GM12892 (cell line): ENCODE data around the gene WRNIP1.

Experiments
- DNase-seq: peaks from one replicate; pipeline ENCODE4 v3.0.0; 2011; ENCODE audit not compliant: insufficient read length
- FAIRE-seq: peaks from 2 replicates; lab custom pipeline; 2011; peaks lifted over from hg19 to GRCh38; lab: Jason Lieb, UNC
- POLR2A ChIP-seq: IDR thresholded peaks from 2 replicates; pipeline ENCODE4 v1.6.1; 2011; ENCODE audit warnings: low read depth, low read length, control low read depth
- POLR2AphosphoS5 ChIP-seq: IDR thresholded peaks from 2 replicates; pipeline ENCODE4 v1.6.1; 2011; ENCODE audit warnings: low read depth, low read length, control low read depth
- TAF1 ChIP-seq: IDR thresholded peaks from 2 replicates; pipeline ENCODE4 v1.6.1; 2011; ENCODE audit warnings: low read depth, mild to moderate bottlenecking, control low read depth, low read length, borderline replicate concordance

WRNIP1 gene

DNA sequence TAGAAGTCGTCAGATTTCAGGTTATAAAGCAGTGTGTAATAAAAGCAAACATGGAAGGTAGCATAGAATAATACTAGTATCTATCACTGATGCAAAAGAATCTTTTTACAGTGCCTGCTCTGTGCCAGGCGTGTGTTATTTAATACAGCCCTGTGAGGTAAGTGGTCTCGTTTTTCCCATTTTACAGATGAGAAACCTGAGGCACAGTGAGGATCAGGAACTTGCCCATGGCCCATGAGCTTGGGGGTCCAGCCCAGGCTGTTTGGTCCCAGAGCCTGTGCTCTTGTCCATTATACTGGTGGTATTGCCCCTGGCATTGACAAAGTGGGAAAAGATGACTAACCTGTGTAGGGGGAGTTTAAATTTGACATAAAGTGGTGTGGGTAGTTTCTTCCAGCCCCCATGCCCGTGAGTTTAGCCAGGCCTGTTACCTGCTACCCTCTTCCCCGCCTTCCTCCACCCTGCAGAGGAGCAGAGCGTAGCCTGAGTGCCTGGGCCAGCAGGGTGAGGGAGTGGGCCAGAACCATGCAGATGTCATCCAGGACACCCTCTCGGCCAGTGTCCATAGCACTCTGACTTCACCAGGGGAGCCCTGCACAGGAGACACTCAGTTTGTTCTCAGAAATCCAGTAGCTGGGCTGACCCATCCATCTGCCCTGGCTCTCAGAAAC lies 16.6 kb downstream of the WRNIP1 start:
- no peak for FAIRE-seq
- TF ChIP-seq POLR2A = no peak
- no peak for TF ChIP-seq TAF1
- DNase-seq = no peak

- no peak for TF ChIP-seq POLR2A
- TF ChIP-seq TAF1 = no peak
- no peak for TF ChIP-seq POLR2AphosphoS5
- no peak for FAIRE-seq
- DNase-seq = no peak
These were observed 17.1 kb downstream of the WRNIP1 start for GRCh38 chr6:2782356-2782708.

- DNase-seq = no peak
- TF ChIP-seq POLR2AphosphoS5 (no peak), TAF1 (no peak), POLR2A (no peak)
- FAIRE-seq = no peak
These were observed 17.6 kb downstream of the WRNIP1 start for GRCh38 chr6:2782825-2783187.

DNA sequence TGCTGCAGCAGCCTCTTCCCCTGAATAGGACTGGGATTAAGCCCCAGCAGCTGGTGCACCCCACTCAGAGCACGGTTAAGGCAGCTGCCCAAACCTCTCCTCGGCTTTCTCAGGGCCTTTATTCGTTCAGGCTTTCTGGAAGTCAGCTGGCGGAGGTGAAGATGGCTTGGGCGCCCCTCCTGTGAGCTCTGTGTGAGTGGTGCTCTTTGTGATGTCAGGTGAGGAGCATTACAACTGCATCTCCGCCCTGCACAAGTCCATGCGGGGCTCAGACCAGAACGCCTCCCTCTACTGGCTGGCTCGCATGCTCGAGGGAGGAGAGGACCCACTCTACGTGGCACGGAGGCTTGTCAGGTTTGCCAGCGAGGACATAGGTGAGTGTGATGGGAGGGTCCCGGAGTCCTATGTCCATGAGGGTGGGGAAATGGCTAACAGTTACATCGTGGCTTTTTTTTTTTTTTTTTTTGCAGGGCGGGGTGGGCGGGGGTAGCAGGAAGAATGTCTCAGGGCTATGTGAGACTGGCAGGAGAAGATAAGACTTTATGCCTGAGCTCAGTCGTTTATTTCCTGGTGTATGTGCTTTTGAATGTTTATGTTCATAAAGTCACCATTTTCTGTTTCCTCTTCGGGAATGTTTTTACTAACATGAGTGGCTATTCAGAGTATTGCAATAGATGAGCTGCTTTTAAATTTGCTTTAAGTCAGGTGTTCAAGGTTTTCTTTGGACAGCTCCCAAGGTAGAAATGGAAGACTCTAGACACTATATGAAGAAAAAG lies 18.2 kb downstream of the WRNIP1 start:
- TF ChIP-seq TAF1 = no peak
- no peak for TF ChIP-seq POLR2A
- no peak for TF ChIP-seq POLR2AphosphoS5
- DNase-seq (no peak), FAIRE-seq (no peak)

DNA sequence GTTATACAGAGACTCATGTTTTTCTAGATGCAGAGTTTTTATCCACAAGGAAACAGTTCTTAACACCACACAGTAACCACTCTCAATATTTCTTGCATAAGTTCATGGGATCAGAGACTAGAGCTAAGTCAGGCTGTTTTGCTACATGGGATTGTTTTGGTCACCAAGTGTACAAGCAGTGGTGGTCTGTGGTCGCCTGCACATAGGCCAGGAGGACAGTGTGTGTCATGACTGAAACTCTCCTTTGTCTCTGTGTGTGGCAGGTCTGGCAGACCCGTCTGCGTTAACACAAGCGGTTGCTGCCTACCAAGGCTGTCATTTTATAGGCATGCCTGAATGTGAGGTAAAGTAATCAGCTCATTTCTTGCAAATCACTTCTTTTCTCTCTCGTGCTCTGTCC lies 18.9 kb downstream of the WRNIP1 start:
- DNase-seq = no peak
- no peak for FAIRE-seq
- TF ChIP-seq TAF1 = no peak

- FAIRE-seq (no peak), DNase-seq (no peak)
- no peak for TF ChIP-seq POLR2A
- TF ChIP-seq TAF1 = no peak
- TF ChIP-seq POLR2AphosphoS5 = no peak
These were observed 19.7 kb downstream of the WRNIP1 start for GRCh38 chr6:2784930-2785329.

GRCh38 chr6:2786269-2786668 lies 21.1 kb downstream of the WRNIP1 start:
- FAIRE-seq (no peak), DNase-seq (no peak)
- TF ChIP-seq POLR2A (no peak), TAF1 (no peak)

DNA sequence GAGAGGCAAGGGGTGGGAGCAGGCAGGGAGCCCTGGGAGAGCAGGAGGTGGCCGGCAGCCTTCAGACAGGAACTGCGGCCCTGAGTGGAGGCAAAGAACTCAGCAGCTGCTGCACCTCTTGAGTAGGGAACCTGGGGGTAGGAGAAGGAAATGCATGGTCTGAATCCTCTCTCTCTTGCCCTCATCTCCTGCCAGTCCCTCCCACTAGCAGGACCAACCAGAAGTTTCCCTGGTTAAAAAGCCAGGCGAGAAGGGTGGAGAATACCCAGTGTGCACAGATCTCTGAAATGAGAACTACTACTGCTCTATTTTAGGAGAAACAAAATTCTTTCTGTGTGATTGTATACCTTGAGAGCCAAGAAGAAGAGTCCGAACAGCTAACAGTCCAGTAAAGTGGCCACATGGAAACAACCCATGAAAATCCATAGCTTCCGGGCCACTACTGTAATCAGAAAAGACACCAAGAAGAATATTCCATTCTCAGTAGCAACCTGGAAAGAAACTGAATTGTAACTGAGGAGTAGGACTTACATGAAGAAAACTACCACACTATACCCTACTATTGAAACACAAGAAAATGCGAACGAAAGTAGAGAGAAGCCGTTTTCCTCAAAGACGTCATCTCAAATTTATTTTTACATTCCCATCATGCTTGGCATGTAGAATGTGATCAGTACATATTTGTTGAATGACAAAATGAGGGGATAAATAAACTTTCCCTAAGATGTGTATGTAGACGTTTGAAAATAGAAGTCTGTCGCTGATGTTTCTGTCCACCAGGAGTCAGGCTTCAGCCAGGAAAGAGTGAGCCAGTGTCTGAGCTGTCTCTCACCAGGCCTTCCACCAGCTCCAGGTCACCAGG lies 25.6 kb downstream of the WRNIP1 start:
- TF ChIP-seq POLR2AphosphoS5 (no peak), POLR2A (no peak), TAF1 (no peak)
- DNase-seq (peak; percentile 52), FAIRE-seq (peak; percentile 53)

GRCh38 chr6:2791450-2791974 lies 26.3 kb downstream of the WRNIP1 start:
- no peak for TF ChIP-seq TAF1
- no peak for TF ChIP-seq POLR2AphosphoS5
- TF ChIP-seq POLR2A = no peak
- FAIRE-seq (no peak), DNase-seq (no peak)

DNA sequence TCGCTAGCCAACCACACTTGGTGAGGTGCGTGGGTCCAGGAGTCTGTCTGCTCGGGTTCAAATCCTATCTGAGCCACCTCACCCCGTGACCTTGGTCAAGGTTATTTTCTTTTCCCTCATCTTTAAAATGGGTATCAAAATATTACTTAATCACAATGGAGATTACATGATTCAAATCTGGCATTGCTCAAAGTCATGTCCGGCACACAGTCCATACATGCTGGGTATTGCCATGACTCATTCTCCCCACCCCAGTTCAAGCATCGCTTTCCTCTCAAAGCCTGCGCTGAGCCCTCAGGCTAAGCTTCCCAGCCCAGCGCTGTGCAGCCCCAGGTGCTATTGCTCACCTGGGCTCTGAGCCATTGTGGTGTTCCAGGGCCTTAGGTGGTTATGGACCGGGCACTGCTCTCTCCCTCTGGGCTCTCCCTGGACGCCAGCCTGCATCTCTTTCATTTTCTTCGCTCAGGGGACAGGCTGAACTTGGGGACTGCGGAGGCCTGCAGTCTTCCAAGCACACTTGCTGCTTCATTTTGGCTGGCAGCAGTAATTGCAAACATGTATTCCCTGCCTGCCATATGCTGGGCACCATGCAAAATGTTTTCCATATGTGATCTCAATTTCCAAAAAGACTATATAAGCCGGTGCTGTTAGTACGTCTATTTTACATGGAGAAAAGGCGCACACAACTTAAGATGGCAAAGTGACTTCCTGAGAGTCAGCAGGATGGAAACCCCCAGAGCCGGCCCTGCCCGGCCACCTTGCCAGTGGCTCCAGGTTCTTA lies 27.3 kb downstream of the WRNIP1 start:
- DNase-seq (no peak), FAIRE-seq (no peak)
- TF ChIP-seq POLR2A = no peak
- no peak for TF ChIP-seq TAF1
- no peak for TF ChIP-seq POLR2AphosphoS5
